ENCODE data around the gene SMPD4. TPM values are rescaled to one million over a fixed set of nuclear protein-coding genes. Genes with fewer than 3 reads are reported as not detected.
"Not testable (repeated sequence)": the region's sequence is repeated elsewhere in the genome, so short reads cannot be mapped to it uniquely, and the experiment has no call there.

The SMPD4 gene
- total RNA-seq, 2 donors from 2014 or later, result 49.6 to 105 TPM

GRCh38 chr2:130120924-130121323 lies 60.5 kb downstream of the SMPD4 start:
- H3K4me1 Mint-ChIP-seq; H3K36me3 Mint-ChIP-seq (ENCODE audit: low read depth); H3K4me3 Mint-ChIP-seq; H3K27me3 Mint-ChIP-seq; ATAC-seq (replicated peaks); H3K27ac Mint-ChIP-seq; H3K9me3 Mint-ChIP-seq: not testable (repeated sequence)

GRCh38 chr2:130102597-130103363 lies 78.6 kb downstream of the SMPD4 start:
- H3K27me3 Mint-ChIP-seq; H3K9me3 Mint-ChIP-seq; H3K27ac Mint-ChIP-seq; H3K4me1 Mint-ChIP-seq; H3K36me3 Mint-ChIP-seq (ENCODE audit: low read depth); ATAC-seq (replicated peaks); H3K4me3 Mint-ChIP-seq: not testable (repeated sequence)

Other genes with a start within 250 kb of the SMPD4 start
- gene RAB6C, start 201.9 kb downstream of the SMPD4 start, total RNA-seq, result not detected
- not detected for gene POTEF, start 52.4 kb downstream of the SMPD4 start, total RNA-seq
- gene CCDC74B, start 36.5 kb downstream of the SMPD4 start, total RNA-seq, result 1 to 10 TPM; 1.3 to 4.4 TPM
- 100 to 1,000 TPM; 326 to 373 TPM for gene MZT2B, start 660 bp upstream of the SMPD4 start, total RNA-seq
- not detected for gene TUBA3E, start 16.8 kb upstream of the SMPD4 start, total RNA-seq
- gene IMP4, start 161.3 kb upstream of the SMPD4 start, total RNA-seq, result 100 to 1,000 TPM in 1 of 2 donors, 10 to 100 TPM in 1; 79.8 to 134 TPM
- 10 to 100 TPM; 60.5 to 69.7 TPM for gene PTPN18, start 174.5 kb upstream of the SMPD4 start, total RNA-seq